ENCODE results near the gene SIX1.

SIX1 gene

DNA sequence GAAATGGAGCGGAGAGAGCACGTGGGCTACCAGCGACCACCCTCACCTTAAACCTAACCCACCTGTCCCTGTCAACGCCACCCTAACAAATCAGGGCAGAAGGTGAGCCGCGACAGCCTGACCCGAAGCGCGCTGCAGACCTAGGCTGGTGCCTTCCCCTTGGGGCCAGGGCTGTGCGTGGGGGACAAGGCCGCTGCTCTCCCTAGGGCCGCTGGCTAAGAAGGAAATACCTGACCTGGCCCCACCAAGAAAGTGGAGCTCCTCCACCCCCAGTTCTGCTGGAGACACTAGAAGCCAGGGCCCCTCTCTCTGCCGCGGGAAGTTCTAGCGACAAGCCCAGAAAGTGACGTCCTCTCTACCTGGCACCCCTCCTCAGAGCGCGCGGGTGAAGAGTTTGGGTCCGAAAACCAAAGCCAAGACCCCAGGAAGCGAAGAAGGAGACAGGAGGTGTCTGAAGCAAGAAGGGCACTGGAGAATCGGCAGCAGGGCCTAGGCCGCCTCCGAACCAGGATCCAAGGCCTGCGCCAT, 7.5 kb downstream of the SIX1 start:
- DNase-seq (ENCODE audit: low read depth), result no peak

DNA sequence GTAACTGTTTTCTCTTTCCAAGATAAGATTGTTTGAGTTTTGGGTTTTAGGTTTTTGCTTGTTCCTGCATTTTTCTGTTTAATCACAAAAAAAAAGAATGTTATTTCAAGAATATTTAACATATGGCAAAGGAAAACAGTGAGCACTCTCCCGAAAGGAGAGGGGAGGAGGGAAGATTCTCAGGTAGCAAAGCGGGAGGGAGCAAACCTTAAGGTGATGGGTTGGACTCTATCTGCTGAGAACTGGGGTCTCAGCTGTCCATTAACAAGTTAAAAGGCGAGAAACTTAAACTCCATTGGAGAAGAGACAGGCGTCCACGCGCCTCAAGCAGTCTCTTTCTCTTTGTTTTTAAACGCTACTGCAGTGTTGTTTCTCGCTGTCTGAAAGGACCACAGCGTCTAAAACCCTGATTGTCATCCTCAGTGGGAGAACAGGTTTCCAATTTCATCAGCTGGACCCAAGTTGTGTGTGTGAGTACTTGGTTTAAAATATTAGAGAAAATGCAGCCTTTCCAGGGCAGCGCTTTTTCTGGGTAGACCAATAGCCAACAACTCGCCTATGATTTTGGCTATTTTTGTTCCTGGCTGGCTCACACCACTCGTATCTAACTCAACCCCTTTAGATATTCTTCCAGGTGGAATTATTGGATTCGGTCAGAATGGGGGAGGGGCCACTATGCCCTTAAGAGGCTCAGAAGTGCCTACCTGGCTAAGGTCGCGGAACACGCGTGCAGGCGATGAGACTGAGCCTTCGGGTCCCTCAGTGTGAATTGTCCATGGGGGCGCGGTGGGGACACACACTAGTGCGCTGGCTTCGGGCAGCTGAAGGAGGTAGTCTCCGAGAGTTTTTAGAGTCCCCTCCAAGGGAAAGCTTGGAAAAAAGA, 8.2 kb downstream of the SIX1 start:
- DNase-seq (ENCODE audit: low read depth), result no peak

DNA sequence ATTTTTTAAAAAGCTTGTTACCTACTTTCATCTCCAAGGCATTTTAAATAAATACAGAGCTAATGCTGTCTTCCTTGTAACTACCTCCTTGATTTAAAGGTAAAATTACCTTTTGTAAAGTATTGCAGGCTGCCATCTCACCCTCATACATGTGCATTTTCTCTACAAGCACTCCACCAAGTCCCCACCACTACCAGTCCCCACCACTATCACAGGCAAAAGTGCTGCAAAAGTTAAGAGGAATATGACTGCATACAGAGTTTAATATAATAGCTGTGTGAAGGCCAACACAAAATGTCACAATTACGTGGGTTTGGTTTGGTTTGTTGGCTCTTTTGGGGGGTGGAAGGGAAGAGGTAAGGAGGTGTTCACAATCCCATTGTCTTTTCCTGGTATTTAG, 9.6 kb downstream of the SIX1 start:
- no peak for DNase-seq (ENCODE audit: low read depth)

DNA sequence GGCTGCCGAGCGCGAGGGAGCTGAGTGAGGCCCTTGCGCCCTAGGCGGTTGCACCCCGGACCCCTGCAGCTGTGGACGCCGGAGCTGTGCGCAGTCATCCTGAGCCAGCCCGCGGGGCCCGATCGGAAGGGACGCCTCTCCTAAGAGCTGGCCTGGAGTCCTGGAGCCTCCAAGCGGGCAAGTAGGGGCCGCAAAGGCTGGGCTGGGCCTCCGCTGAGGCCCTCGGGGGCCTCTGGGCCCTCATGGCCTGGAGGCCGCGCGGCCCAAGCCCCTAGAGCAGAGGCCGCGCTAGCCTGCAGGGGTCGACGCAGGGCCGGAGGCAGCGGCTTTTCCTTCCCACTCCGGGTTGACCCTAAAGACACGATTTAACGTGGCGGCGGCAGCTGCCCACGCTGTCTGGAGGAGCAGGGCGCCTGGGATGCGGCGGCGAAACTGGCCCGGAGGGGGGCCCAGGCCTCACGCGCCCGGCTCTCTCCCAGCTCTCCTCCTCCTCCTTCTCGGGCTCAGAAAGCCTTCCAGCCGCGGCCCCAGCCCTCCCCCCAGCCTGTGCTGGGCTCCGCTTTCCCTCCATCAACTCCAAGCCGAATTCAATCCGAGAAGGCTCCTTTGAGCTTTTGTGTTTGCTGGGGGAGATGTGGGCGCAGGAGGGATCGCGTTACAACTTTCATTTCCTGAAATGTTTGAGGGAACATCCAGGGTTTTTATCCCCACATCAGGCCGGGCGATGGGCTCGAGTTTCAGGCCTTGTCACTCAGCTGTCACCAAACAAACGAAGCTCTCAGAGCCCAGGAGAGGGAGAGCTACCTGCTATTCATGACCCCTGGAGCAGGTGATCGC, 11.6 kb downstream of the SIX1 start:
- no peak for DNase-seq (ENCODE audit: low read depth)

DNA sequence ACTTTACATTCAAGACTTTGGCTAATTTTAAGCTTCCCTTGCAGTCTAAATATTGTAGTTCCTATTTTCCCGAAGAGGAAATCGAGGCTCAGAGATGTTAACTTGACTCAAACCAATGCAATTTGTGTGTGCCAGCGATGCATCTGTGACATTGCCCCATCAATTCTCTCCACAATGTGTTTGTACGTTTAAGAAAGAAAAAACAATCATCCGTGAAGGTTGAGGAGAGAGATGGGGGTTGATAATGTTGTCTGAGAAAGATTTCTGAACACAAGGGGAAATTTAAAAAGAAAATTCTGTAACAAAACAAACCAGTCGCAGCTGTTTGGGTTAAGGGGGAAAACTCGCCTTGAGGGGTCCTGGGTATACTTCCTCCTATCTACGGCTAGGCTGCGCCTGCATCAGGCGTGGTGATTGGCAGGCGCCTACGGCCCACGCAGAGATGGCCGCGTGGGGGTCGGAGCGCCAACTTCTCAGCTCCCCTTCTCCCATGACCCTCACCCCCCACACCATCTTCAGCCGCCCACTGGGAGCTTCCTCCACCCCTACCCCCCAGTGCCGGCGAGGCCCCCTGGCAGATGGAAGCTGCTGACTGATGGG, 12.3 kb downstream of the SIX1 start:
- no peak for DNase-seq (ENCODE audit: low read depth)

DNA sequence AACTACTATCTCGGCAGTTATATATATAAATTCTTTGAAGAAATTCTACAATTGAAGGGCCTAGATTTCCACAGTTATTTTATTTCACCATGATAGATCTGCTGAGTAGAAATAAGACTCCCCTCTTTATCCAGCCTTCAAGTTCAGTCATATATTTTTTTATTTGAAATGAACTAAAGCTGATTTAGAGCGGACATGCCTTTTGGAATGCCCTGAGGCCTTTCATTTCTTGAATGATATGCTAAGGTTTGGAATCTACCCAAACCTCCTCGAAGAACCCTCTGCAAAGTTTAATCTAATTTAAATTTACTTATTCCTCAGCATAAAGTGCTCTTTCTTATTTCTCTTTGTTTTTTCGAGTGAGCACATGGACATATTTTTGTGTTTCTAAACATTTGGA, 15.1 kb downstream of the SIX1 start:
- no peak for DNase-seq (ENCODE audit: low read depth)

DNA sequence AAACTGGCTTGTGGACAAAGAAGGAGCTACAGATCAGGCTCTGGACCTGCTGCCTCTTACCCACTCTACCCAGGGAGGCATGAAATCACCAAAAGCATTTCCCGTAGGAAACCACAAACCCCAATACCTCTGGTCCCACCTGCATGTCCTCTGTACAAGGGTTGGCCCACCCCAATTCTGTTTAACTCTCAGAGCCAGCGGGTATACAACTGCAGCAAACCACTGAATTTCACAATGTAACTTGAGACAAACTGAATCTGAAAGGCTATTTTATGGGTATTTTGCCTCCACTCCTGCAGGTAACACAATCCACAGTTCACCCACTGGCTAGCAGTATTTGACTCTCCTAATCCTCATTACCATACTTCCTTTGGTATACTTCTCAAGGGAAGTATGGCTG, 16.5 kb downstream of the SIX1 start:
- DNase-seq (ENCODE audit: low read depth), result no peak

DNA sequence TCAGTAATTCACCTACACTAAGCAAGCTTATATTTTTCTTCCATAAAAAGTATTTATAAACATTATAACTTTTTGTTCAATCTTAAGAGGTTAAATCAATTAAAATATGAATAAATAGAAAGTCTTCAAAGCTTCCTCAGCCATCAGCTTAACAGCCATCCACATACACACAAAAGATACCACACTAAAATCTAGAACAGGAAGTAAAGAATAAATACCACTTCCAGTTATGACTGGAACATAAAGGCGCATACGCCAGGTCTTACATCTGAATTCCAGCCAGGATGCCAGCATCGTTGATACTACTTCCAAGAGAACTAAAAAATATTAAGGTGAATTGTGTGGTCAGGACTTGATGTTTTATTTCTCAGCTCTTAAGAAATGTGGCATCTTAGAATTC, 17.0 kb downstream of the SIX1 start:
- no peak for DNase-seq (ENCODE audit: low read depth)

DNA sequence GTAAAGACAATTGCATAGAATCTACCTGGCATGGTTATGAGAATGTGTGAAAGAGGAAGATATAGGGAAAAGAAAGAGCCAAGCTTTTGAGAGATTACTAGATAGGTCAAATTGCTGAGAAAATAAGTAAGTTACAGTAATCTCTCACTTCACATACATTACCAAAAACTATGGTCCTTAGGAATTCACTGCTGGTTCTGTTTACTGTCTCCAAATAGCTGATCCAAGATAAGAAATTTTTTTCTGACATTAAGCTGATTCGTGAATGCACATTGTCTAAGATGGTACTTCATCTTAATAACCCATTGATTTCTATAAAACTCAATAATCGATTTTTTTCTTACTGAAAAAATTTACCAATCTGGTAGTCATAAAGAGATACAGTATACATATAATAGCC, 17.4 kb downstream of the SIX1 start:
- DNase-seq (ENCODE audit: low read depth), result no peak

DNA sequence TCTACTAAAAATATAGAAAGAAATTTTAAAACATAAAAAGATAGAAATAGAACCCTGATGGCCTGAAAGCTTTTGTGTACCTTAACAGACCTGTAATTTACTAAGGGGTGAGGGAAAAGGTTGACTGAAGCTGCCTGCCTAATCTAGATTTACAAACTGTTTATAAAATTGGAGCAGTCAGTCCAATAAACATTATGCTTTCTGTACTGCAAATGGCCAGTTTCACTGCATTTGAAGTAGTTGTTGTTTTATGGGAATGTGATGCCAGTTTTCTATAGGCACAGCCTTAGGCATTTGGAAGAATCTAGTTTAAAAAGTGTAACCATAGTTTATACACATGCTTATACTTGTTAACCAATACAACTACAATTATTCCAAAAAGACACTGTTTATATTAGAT, 19.1 kb downstream of the SIX1 start:
- no peak for DNase-seq (ENCODE audit: low read depth)

DNA sequence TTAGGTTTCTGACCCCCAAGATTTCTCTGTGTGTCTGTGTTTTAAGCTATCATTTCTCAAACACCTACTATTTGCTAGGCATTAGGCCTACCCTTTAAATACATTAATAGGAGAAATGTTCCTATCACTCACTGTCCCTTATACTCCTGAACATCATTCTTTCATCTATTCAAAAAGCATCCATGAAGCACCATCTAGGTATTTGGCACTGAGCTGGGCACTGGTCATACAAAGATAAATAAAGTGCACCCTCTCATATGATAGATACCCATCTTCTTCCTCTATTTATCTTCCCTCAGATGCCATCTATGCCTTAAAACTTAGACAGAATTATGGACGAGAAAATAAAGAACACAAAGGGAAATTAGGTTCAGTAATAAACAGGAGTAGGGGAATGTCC, 20.4 kb downstream of the SIX1 start:
- no peak for DNase-seq (ENCODE audit: low read depth)

DNA sequence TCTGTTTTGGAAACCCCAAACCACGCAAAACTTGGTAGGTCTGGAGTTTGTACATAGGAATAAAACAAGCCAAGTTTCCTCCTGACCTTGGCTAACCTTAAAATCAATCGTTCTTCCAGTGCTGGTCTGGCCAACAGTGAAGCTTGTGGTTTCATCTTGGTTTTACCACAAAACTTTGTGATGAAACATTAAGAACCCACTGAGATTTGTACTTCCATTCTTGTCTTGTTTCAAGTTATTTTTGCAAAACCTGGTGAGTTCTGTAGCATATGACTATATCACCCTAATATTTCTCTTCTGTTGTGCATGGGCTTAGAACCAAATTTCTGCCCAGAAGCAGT, 26.4 kb downstream of the SIX1 start:
- no peak for DNase-seq (ENCODE audit: low read depth)

DNA sequence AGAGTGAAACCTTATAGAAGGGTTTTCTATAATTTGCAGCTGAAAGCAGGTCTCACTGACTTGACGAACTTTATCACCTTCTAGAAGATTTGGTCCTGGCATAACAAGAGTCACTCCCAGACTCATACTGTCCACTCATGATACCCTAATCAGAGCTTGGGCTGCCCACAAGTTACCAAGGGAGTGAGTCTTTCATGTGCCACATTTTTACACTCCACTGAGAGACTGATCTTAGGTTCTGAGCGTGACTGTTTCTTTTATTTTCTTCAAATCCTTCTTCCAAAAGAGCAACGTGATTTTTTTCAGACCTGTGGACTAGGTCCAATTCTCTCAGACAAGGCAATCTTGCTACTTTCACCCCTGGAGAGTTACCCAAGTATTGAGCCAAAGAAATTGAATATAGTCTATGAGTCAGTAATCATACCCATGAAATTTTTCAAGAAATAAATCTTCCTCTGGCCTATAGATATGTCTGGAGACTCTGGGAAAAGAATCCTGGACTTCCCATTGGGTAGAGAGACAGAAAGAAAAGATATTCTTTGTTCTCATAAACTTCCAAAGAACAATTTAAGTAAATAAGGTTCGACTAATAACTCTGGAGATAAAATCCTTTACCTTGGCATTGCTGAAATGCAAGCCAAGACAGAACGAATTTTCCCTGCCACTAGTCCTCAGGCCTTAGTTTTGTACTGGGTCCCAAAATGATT, 26.9 kb downstream of the SIX1 start:
- no peak for DNase-seq (ENCODE audit: low read depth)

DNA sequence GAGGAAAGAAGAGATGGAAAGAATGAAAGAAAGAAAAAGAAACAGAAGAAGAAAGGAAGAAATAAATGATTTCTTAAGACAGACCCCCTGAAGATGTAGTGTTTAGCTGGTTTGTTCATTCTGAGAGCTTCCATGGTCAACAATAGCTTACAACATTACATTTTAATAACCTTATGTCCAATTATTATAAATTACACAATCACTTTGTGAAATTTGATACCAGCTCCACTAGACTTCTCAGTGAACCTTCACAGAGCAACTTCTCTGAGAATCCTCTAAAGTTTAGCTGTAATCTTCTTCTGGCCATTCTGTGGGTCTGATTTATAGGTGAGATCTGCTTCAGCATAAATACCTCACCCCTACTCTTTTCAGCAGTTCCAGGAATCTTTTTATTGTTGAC, 27.9 kb downstream of the SIX1 start:
- no peak for DNase-seq (ENCODE audit: low read depth)

DNA sequence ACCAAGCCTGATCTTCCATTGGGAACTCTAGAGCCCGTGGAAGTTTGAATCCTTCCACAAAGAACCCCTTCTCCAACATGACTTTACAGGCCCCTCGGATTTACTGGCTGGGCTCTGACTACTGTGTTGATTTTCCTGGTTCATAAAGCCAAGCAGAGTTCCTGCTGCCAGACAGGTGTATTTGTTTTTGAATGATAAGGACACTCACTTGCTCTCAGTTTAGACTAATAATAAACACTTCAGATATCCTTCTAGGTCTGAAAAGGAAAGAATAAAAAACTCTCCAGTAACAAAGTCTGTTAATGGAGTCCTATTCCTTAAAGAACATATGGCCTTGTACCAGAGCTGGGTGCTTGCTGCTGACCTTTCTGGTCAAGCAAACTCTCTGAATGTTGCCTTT, 31.0 kb downstream of the SIX1 start:
- DNase-seq (ENCODE audit: low read depth), result no peak

DNA sequence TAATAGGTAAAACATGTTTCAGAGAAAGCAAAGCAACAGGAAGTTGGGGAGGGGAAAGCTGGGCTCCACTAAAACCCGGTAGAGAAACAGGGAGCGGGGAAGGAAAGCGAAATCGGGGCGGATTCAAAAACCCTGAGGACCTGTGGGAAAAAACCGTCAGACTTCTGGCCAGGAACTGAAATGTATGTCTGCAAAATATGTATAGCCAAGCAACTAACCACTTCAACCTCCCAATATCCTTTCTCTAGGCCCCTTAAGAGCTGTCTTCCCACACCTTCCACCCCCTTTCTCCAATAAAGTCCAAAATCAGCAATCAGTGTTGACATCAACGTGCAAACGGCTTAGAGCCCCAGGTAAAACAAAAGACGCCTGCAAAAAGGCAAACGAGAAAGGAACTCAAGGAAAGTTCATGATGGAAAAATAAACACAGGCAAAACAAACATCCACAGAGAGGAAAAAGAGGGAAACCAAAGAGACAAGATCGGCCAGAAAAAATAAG, 32.8 kb downstream of the SIX1 start:
- no peak for DNase-seq (ENCODE audit: low read depth)

DNA sequence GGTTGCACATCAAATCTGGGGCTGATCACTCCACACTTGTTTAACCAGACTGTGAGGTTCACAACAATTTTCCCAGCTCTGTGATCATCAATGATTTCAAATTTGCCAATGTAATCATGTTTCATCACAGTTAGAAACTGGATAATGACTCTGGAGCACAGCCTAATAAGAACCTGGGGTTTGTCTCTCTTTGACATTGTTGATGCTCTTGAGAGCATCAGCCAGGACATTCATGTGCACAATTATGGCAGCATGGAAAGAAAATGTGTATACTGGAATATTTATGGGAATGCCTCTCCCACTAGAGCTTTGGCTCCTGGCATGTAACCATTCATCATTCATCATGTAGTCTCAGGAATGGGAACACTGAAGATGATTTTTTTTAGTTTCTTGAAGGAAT, 47.0 kb downstream of the SIX1 start:
- DNase-seq (ENCODE audit: low read depth), result no peak

DNA sequence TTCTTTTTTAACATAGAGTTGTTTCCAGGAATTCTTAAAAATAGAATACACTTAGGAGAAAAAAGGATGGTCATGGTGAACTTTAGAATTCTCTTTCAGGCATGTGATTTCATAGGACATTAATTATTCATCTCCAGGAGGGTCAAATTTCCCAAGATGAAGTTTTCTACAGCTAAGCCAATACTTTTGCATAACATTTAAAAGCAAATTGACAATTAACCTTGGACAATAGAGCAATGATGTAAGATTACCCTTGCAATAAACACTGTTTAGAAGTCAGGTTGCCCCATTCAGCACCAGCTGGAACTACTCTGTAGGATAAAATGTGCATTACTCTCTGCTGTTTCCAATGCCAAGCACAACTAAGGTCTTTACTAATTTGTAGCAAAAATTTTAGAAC, 49.5 kb downstream of the SIX1 start:
- no peak for DNase-seq (ENCODE audit: low read depth)

DNA sequence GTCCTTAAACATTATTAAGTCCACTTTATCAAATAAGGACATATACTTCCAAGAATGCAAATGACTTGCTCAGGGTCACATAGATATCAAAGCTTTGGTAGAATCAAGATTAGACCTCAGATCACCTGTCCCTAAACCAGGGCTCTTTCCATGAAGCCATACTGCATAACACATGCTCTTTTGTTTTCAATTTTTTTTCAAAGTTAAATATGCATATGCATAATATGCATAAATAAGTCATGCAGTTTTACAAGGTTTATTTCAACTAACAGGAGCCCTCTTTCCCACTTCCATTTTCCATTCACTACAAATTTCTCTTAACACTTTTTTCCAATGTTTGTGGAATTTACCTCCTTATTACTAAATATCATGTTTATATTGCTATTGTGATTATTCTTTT, 53.1 kb downstream of the SIX1 start:
- DNase-seq (ENCODE audit: low read depth), result no peak

DNA sequence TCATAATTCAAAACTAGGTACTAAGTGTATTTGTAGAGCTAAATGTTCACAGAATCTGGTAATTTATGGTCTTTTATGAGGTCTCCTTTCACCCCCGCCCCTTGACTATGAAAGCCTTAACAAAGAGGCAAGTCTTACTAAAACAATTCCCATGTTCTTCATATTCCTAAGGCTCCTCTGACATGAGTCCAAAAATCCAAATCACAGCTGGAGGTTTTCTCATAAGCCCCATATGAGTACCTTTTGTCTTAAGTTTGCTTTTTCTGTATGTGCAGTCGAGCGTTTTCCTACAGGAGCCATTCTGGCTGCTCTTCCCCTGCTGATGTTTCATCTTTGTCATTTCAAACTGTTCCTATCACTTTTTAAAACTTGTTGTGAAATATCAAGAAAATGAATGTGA, 55.2 kb downstream of the SIX1 start:
- no peak for DNase-seq (ENCODE audit: low read depth)
